ENCODE measurements around the gene CENPW.

- no peak for TF ChIP-seq POLR2A (IDR thresholded peaks at IDR 0.05)
- no peak for TF ChIP-seq CTCF (IDR thresholded peaks at IDR 0.05)
These were observed 43.3 kb downstream of the CENPW start for GRCh38 chr6:126383203-126383602.
